ENCODE results near the gene IDH3G.

DNA sequence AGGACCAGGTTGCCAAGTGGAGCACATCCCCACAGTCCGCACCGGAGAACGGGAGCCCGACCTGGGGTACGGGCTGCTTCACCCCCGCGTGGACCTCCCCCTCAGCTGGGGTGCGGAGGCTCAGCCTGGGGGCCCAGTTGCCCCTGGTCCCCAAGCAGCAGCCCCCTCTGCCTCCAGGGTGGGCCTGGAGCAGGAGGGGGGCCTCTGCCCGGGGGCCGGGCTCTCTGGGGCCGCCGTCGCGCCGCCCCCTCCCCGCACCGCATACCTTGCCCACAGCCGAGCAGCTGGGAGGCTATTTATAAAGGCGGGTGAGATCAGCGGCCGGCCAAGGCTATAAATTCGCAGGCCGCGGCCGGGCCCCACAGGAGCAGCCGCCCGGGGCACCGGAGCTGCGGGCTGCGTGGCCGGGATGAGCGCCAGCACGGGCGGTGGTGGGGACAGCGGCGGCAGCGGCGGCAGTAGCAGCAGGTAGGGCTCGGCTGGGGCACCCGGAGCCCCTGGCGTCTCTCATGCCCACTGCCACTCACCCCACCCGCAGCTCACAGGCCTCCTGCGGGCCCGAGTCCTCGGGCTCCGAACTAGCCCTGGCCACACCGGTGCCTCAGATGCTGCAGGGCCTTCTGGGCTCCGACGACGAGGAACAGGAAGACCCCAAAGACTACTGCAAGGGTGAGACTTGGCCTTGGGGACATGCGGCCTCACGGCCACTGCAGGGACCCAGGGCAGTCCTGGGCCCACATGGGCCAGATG is 13.3 kb downstream of the IDH3G start, which contains the start of gene SRPK3:
- TF ChIP-seq, protein P1, sequence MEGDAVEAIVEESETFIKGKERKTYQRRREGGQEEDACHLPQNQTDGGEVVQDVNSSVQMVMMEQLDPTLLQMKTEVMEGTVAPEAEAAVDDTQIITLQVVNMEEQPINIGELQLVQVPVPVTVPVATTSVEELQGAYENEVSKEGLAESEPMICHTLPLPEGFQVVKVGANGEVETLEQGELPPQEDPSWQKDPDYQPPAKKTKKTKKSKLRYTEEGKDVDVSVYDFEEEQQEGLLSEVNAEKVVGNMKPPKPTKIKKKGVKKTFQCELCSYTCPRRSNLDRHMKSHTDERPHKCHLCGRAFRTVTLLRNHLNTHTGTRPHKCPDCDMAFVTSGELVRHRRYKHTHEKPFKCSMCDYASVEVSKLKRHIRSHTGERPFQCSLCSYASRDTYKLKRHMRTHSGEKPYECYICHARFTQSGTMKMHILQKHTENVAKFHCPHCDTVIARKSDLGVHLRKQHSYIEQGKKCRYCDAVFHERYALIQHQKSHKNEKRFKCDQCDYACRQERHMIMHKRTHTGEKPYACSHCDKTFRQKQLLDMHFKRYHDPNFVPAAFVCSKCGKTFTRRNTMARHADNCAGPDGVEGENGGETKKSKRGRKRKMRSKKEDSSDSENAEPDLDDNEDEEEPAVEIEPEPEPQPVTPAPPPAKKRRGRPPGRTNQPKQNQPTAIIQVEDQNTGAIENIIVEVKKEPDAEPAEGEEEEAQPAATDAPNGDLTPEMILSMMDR (optimal IDR thresholded peaks at IDR 0.05 in 1 of 3, IDR thresholded peaks at IDR 0.05 in 1 of 3, conservative IDR thresholded peaks at IDR 0.05 in 1 of 3; ENCODE audit: extremely low read depth in 1 of 3, insufficient read depth in 2 of 3, low read length in 3 of 3): no peak
- TF ChIP-seq EZH2 (IDR thresholded peaks at IDR 0.05; ENCODE audit: low read length): no peak
